ENCODE results near the gene LPIN1.

The LPIN1 gene

DNA sequence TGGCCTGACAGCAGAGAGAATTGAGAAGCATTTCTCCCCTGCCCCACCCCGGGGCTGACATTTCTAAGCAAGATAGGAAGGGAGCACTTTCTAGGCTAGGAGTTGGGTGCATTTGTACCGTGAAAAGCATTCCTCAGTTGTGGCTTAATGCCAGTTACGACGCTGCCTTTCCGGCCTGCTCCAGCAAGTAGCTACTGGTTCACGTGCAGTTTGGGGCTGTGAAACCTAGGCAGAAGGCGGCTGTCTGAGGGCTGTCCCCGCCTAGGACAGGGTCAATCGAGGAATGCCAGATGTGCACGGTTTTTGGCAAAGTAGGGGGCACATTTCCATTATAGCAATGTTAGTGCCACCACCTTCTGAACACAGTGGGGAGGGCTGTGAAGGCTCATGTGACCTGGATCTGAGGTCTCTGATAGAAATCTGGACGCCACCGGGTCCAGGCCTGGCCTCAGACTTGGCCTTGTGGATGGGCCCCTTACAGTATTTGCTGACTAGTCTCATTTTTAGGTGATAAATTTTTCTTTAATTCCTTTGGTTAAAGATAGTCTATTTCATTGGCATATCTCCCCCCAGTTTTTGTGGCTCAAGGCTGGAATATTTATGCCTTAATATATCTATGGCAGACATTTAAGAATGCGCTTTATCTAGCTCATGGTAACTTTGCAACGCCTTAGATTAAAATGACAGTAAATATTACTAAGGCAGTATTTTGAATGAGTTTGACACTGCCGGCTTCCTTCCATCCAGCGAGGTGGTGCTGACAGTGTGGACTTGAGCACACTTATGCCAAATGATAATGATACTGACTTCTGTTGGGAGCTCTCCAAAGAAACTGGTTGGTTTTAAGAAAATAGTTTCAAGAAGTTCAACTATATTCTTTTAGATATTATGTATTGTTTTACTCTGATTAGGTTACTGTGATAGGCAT is 78.7 kb downstream of the LPIN1 start:
- Mint-ChIP-seq H3K4me1 (peaks cover 28% of the 10 kb centered on the region), H3K4me3 (no peak overlapping the region), H3K9me3 (no peaks in the 10 kb centered on the region), H3K36me3 (ENCODE audit: low read depth) (peaks cover 37% of the 10 kb centered on the region), H3K27ac (no peak overlapping the region), H3K27me3 (no peaks in the 10 kb centered on the region)
- DNase-seq (no peak), ATAC-seq (no peak)

GRCh38 chr2:11827547-11827946 is 81.1 kb downstream of the LPIN1 start:
- no peaks in the 10 kb centered on the region for H3K27me3 Mint-ChIP-seq
- H3K9me3 Mint-ChIP-seq, result no peaks in the 10 kb centered on the region
- H3K4me1 Mint-ChIP-seq, result peaks cover 51% of the 10 kb centered on the region
- peaks cover 20% of the 10 kb centered on the region for H3K36me3 Mint-ChIP-seq (ENCODE audit: low read depth)
- no peak overlapping the region for H3K27ac Mint-ChIP-seq
- DNase-seq (peak; percentile 27), ATAC-seq (peak; percentile 13)
- no peak overlapping the region for H3K4me3 Mint-ChIP-seq

GRCh38 chr2:11828933-11829323 is 82.5 kb downstream of the LPIN1 start:
- peaks cover 10% of the 10 kb centered on the region for H3K36me3 Mint-ChIP-seq (ENCODE audit: low read depth)
- ATAC-seq (no peak), DNase-seq (no peak)
- peaks cover 2% of the 10 kb centered on the region for H3K9me3 Mint-ChIP-seq
- H3K4me3 Mint-ChIP-seq, result no peak overlapping the region
- no peaks in the 10 kb centered on the region for H3K27me3 Mint-ChIP-seq
- no peak overlapping the region for H3K27ac Mint-ChIP-seq
- peaks cover 63% of the 10 kb centered on the region for H3K4me1 Mint-ChIP-seq

DNA sequence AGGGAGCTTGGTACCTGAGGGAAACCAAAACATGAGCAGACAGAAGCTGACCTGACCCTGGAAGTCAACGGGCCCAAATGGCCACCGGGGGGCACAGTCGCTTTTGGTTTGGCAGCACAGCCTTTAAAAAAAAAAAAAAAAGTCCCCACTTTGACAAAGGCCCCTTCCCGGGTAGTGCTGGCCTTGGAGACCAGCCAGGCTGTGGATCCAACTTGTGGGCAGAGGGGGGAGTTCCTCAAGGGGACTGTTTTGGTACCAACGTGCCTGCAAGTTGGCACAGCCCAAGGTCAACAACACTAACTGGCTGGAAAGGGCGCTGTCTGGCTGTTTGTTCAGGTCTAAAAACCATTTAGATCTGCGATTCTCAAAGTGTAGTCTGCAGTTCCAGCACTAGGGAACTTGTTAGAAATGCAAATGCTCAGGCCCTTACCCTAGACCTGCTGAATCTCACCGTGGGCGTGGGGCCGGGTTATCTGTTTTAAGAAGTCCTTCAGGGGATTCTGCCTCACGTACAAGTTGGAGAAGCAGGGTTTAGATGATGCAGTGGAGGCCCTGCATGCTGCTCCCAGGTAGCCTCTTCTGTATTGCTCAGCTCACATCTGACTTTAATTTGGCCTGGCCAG is 83.0 kb downstream of the LPIN1 start:
- H3K4me1 Mint-ChIP-seq, result peaks cover 65% of the 10 kb centered on the region
- no peaks in the 10 kb centered on the region for H3K27me3 Mint-ChIP-seq
- H3K36me3 Mint-ChIP-seq (ENCODE audit: low read depth), result peaks cover 10% of the 10 kb centered on the region
- DNase-seq (peak; percentile 68), ATAC-seq (peak; percentile 58)
- H3K4me3 Mint-ChIP-seq, result peak overlapping the region; percentile 74
- H3K9me3 Mint-ChIP-seq, result peaks cover 7% of the 10 kb centered on the region
- peak overlapping the region; percentile 84 for H3K27ac Mint-ChIP-seq

DNA sequence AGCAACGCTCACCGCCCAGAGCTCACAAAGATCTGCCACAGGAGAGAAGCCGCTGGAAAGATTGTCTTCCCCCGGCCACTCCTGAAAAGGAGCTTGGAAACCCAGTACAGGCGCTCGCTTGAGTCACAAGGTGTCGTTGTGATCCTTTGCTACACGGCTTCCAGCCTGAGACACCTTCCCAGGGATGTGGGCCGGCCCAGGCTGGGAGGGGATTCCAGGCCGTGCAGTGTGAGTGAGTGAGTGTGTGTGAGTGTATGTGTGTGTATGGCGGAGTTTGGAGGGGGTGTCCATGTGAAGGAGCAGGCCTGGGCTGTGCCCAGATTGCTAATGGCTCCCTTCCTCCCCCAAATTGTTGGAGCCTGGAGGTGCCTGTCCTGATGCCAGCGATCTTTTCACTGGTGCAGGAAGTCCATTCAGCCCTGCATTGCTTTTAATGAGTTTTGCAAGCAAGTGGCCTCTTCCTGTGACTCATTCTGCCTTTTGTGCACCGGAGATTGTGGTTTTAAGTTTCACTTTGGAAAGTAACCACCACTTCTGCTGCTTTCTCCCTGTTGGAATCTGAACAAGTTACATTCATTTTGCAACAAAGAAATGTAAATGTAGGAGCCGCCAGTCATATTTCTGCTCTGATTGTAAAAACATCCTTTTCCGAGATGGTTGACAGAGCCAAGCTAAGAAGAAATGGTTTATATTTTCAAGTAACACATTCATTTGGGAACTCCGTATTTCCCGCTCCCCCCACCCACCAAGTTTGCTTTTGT is 83.7 kb downstream of the LPIN1 start:
- peaks cover 13% of the 10 kb centered on the region for H3K9me3 Mint-ChIP-seq
- H3K36me3 Mint-ChIP-seq (ENCODE audit: low read depth), result peaks cover 11% of the 10 kb centered on the region
- peak; percentile 83 for ATAC-seq
- H3K4me1 Mint-ChIP-seq, result peaks cover 65% of the 10 kb centered on the region
- DNase-seq, result peak; percentile 44
- H3K27me3 Mint-ChIP-seq, result peaks cover 4% of the 10 kb centered on the region
- H3K4me3 Mint-ChIP-seq, result peak overlapping the region; percentile 74
- H3K27ac Mint-ChIP-seq, result peak overlapping the region; percentile 84

- no peak for DNase-seq
- Mint-ChIP-seq H3K27ac (peak overlapping the region; percentile 84), H3K4me1 (peaks cover 65% of the 10 kb centered on the region), H3K27me3 (peaks cover 4% of the 10 kb centered on the region), H3K9me3 (peaks cover 13% of the 10 kb centered on the region), H3K4me3 (peak overlapping the region; percentile 74), H3K36me3 (ENCODE audit: low read depth) (peaks cover 5% of the 10 kb centered on the region)
- ATAC-seq, result no peak
Measured at GRCh38 chr2:11830708-11831301, 84.4 kb downstream of the LPIN1 start.

- H3K36me3 Mint-ChIP-seq (ENCODE audit: low read depth), result peaks cover 4% of the 10 kb centered on the region
- no peak for ATAC-seq
- no peak overlapping the region for H3K4me3 Mint-ChIP-seq
- peaks cover 65% of the 10 kb centered on the region for H3K4me1 Mint-ChIP-seq
- peaks cover 13% of the 10 kb centered on the region for H3K9me3 Mint-ChIP-seq
- H3K27me3 Mint-ChIP-seq, result peaks cover 4% of the 10 kb centered on the region
- no peak overlapping the region for H3K27ac Mint-ChIP-seq
- DNase-seq, result no peak
Measured at GRCh38 chr2:11831415-11831814, 85.0 kb downstream of the LPIN1 start.

- peaks cover 13% of the 10 kb centered on the region for H3K9me3 Mint-ChIP-seq
- ATAC-seq (no peak), DNase-seq (no peak)
- peaks cover 60% of the 10 kb centered on the region for H3K4me1 Mint-ChIP-seq
- H3K36me3 Mint-ChIP-seq (ENCODE audit: low read depth), result peaks cover 3% of the 10 kb centered on the region
- no peak overlapping the region for H3K27ac Mint-ChIP-seq
- H3K27me3 Mint-ChIP-seq, result peaks cover 8% of the 10 kb centered on the region
- no peak overlapping the region for H3K4me3 Mint-ChIP-seq
Measured at GRCh38 chr2:11832531-11832930, 86.1 kb downstream of the LPIN1 start.

GRCh38 chr2:11833601-11834000 is 87.2 kb downstream of the LPIN1 start:
- ATAC-seq, result no peak
- Mint-ChIP-seq H3K9me3 (peaks cover 13% of the 10 kb centered on the region), H3K36me3 (ENCODE audit: low read depth) (peaks cover 3% of the 10 kb centered on the region), H3K27ac (no peak overlapping the region), H3K4me3 (no peak overlapping the region), H3K4me1 (peaks cover 53% of the 10 kb centered on the region), H3K27me3 (peaks cover 13% of the 10 kb centered on the region)
- no peak for DNase-seq

- ATAC-seq, result no peak
- peaks cover 39% of the 10 kb centered on the region for H3K4me1 Mint-ChIP-seq
- no peak overlapping the region for H3K27ac Mint-ChIP-seq
- no peak for DNase-seq
- H3K27me3 Mint-ChIP-seq, result peaks cover 13% of the 10 kb centered on the region
- peaks cover 3% of the 10 kb centered on the region for H3K36me3 Mint-ChIP-seq (ENCODE audit: low read depth)
- H3K4me3 Mint-ChIP-seq, result no peak overlapping the region
- H3K9me3 Mint-ChIP-seq, result peaks cover 13% of the 10 kb centered on the region
Measured at GRCh38 chr2:11835403-11835802, 89.0 kb downstream of the LPIN1 start.

DNA sequence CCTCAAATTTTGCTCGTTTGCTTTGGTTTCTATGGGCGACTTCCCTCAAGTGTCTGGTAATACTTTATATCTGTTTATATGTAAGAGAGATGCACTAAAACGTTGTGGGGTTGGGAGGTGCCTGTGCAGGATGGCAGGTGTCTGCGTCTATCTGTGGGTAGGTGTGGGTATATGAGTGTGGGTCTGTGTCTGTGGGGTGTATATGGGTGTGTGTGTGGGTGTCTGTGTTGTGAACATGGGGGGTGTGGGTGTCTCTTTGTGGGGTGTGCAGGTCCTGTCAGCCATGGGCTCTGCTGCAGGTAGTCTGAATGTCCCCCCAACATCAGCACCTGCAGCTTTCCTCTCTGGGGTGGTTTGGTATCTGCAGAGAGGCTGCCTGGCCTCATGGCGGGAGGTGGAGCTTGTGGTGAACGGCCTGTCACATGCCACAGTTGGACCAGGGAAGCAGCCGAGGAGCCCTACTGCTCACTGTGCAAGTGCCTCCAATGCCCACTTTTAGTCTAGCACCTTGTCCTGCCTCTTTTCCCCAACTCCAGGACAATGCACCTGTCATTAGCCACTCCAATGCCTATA is 90.3 kb downstream of the LPIN1 start:
- ATAC-seq (no peak), DNase-seq (no peak)
- no peak overlapping the region for H3K4me3 Mint-ChIP-seq
- peaks cover 16% of the 10 kb centered on the region for H3K27me3 Mint-ChIP-seq
- peaks cover 26% of the 10 kb centered on the region for H3K4me1 Mint-ChIP-seq
- H3K9me3 Mint-ChIP-seq, result peaks cover 13% of the 10 kb centered on the region
- H3K36me3 Mint-ChIP-seq (ENCODE audit: low read depth), result peaks cover 3% of the 10 kb centered on the region
- no peak overlapping the region for H3K27ac Mint-ChIP-seq

GRCh38 chr2:11837875-11838734 is 91.7 kb downstream of the LPIN1 start:
- Mint-ChIP-seq H3K27me3 (peaks cover 16% of the 10 kb centered on the region), H3K4me1 (peaks cover 14% of the 10 kb centered on the region)
- no peak for ATAC-seq

GRCh38 chr2:11839916-11840315 is 93.5 kb downstream of the LPIN1 start:
- Mint-ChIP-seq H3K27ac (no peak overlapping the region), H3K36me3 (ENCODE audit: low read depth) (no peaks in the 10 kb centered on the region), H3K9me3 (peaks cover 1% of the 10 kb centered on the region), H3K27me3 (peaks cover 12% of the 10 kb centered on the region), H3K4me3 (no peak overlapping the region), H3K4me1 (peaks cover 4% of the 10 kb centered on the region)
- DNase-seq, result no peak
- no peak for ATAC-seq

More at GRCh38 chr2:11837875-11838734, 91.7 kb downstream of the LPIN1 start:
- no peak overlapping the region for H3K27ac Mint-ChIP-seq
- H3K36me3 Mint-ChIP-seq (ENCODE audit: low read depth), result peaks cover 3% of the 10 kb centered on the region
- DNase-seq, result no peak
- no peak overlapping the region for H3K4me3 Mint-ChIP-seq
- peaks cover 13% of the 10 kb centered on the region for H3K9me3 Mint-ChIP-seq
